HEK293 (cell line): ENCODE results near the gene IRS2.

Experiments used
- CTCF ChIA-PET: fragments of 350-600 bp; formaldehyde crosslinking; extraction: SDS; loops from one replicate; lab custom pipeline; 2021; ENCODE audit warnings: antibody characterized with exemption; lab: Yijun Ruan, JAX
- POLR2A ChIA-PET: fragments of 300-600 bp; formaldehyde crosslinking; extraction: SDS; loops from one replicate; lab custom pipeline; 2020; ENCODE audit warnings: antibody characterized with exemption, inconsistent platforms; lab: Yijun Ruan, JAX
- H3K27ac ChIP-seq: fragments of 200-500 bp; sonication (Bioruptor generic); 2 replicates; pipeline ENCODE4 v1.5.1; 2014; ENCODE audit warnings: low read depth, low read length, control low read depth, inconsistent platforms; ENCODE audit errors: extremely low read depth
- H3K36me3 ChIP-seq, 2 experiments: fragments of 200-500 bp in 1 of 2; sonication (Bioruptor generic) in 1 of 2; 1 replicate in 1 of 2; 2 replicates in 1 of 2; pipeline ENCODE4 v1.5.1; 2014 to 2017; ENCODE audit warnings: inconsistent platforms in 2 of 2, low read length in 2 of 2; ENCODE audit not compliant: control insufficient read depth in 2 of 2, insufficient read depth in 1 of 2
- H3K4me1 ChIP-seq: fragments of 200-500 bp; sonication (Bioruptor generic); 2 replicates; pipeline ENCODE4 v1.5.1; 2014; ENCODE audit warnings: mild to moderate bottlenecking, low read length, inconsistent platforms; ENCODE audit not compliant: control insufficient read depth, insufficient read depth
- H3K4me3 ChIP-seq: 2 replicates; pipeline ENCODE4 v1.5.1; 2011; ENCODE audit warnings: low read depth, mild to moderate bottlenecking, control low read depth, low read length, moderate library complexity
- H3K9me3 ChIP-seq: fragments of 200-500 bp; sonication (Bioruptor generic); 2 replicates; pipeline ENCODE4 v1.5.1; 2014; ENCODE audit warnings: low read depth, low read length, inconsistent platforms; ENCODE audit not compliant: control insufficient read depth, insufficient read depth
- OSR2 ChIP-seq: fragments of 450-650 bp; formaldehyde crosslinking; IDR thresholded peaks from 2 replicates; pipeline ENCODE4 v1.5.1; 2016; ENCODE audit warnings: missing biosample characterization, missing genetic modification characterization
- OVOL3 ChIP-seq: fragments of 450-650 bp; formaldehyde crosslinking; IDR thresholded peaks from 2 replicates; pipeline ENCODE4 v1.5.1; 2016; ENCODE audit warnings: missing biosample characterization, missing genetic modification characterization
- REST ChIP-seq: fragments of 450-650 bp; formaldehyde crosslinking; IDR thresholded peaks from 2 replicates; pipeline ENCODE4 v1.5.1; 2016; ENCODE audit warnings: missing biosample characterization, missing genetic modification characterization
- ZBTB20 ChIP-seq: fragments of 450-650 bp; formaldehyde crosslinking; IDR thresholded peaks from 2 replicates; pipeline ENCODE4 v1.5.1; 2016; ENCODE audit warnings: missing biosample characterization, missing genetic modification characterization
- ZBTB6 ChIP-seq: fragments of 450-650 bp; formaldehyde crosslinking; IDR thresholded peaks from 2 replicates; pipeline ENCODE4 v1.5.1; 2017; ENCODE audit warnings: missing biosample characterization, missing genetic modification characterization
- ZBTB8A ChIP-seq: fragments of 450-650 bp; formaldehyde crosslinking; IDR thresholded peaks from 2 replicates; pipeline ENCODE4 v1.5.1; 2016; ENCODE audit warnings: missing biosample characterization, missing genetic modification characterization
- ZFP41 ChIP-seq: fragments of 450-650 bp; formaldehyde crosslinking; IDR thresholded peaks from 2 replicates; pipeline ENCODE4 v1.5.1; 2016; ENCODE audit warnings: missing biosample characterization, missing genetic modification characterization, borderline replicate concordance
- ZNF146 ChIP-seq: fragments of 450-650 bp; formaldehyde crosslinking; IDR thresholded peaks from 2 replicates; pipeline ENCODE4 v1.5.1; 2016; ENCODE audit warnings: missing biosample characterization, missing genetic modification characterization
- ZNF184 ChIP-seq: fragments of 450-650 bp; IDR thresholded peaks from 2 replicates; pipeline ENCODE4 v1.5.1; 2018; ENCODE audit warnings: missing biosample characterization, mild to moderate bottlenecking, missing genetic modification characterization
- ZNF202 ChIP-seq: fragments of 450-650 bp; formaldehyde crosslinking; IDR thresholded peaks from 2 replicates; pipeline ENCODE4 v1.5.1; 2016; ENCODE audit warnings: missing biosample characterization, missing genetic modification characterization, borderline replicate concordance
- ZNF335 ChIP-seq: fragments of 450-650 bp; formaldehyde crosslinking; conservative IDR thresholded peaks from 2 replicates; pipeline ENCODE4 v1.5.1; 2016; ENCODE audit warnings: missing biosample characterization, missing genetic modification characterization
- ZNF610 ChIP-seq: fragments of 450-650 bp; formaldehyde crosslinking; IDR thresholded peaks from 2 replicates; pipeline ENCODE4 v1.5.1; 2016; ENCODE audit warnings: missing biosample characterization, missing genetic modification characterization, borderline replicate concordance
- ZNF785 ChIP-seq: fragments of 450-650 bp; formaldehyde crosslinking; IDR thresholded peaks from 2 replicates; pipeline ENCODE4 v1.5.1; 2016; ENCODE audit warnings: missing biosample characterization, missing genetic modification characterization
- ZSCAN30 ChIP-seq: fragments of 450-650 bp; IDR thresholded peaks from 2 replicates; pipeline ENCODE4 v1.5.1; 2018; ENCODE audit warnings: missing biosample characterization, mild to moderate bottlenecking, missing genetic modification characterization, moderate library complexity
- ZXDB ChIP-seq: fragments of 450-650 bp; formaldehyde crosslinking; IDR thresholded peaks from 2 replicates; pipeline ENCODE4 v1.5.1; 2016; ENCODE audit warnings: missing biosample characterization, missing genetic modification characterization
- TF ChIP-seq, protein P1 (sequence below): fragments of 450-650 bp; formaldehyde crosslinking; IDR thresholded peaks from 2 replicates; pipeline ENCODE4 v1.5.1; 2016; ENCODE audit warnings: missing biosample characterization, missing genetic modification characterization, borderline replicate concordance

The IRS2 gene

DNA sequence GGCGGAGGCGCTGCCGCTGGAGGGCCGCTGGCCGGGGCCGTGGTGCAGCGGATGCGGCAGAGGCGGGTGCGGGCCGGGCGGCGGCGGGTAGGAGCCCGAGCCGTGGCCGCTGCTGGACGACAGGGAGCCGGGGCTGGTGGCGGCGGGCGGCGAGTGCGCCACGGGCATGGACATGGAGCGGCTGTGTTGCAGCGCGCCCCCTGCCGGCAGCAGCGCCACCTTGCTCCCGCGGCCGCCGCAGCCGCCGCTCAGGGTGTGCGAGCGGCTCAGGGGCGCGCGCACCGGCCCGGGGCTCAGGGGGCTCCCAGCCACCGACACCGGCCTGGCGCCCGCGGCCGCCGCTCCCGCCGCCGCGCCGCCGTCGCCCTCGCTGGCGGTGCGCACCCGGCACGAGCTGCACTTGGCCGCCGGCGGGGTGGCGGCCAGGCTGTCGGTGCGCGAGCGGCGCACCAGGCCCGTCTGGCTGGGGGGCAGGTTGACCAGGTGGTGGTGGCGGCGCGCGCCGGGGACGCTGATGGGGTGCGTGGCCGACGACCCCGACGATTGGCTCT lies 1.7 kb downstream of the IRS2 start:
- POLR2A ChIA-PET = no interaction called here
- Histone ChIP-seq H3K9me3 (no peaks in the 10 kb centered on the region), H3K4me1 (peaks cover 15% of the 10 kb centered on the region), H3K36me3 (peaks cover 0 to 43% of the 10 kb centered on the region in 2 experiments; a peak in 1 of 3 replicates), H3K4me3 (peak overlapping the region; percentile 66), H3K27ac (peak overlapping the region; percentile 86; the same call in 1 of the 2 replicates)
- TF ChIP-seq ZSCAN30 (tag by site-specific recombination) (0 out of 2 replicates have a peak, but pooled peaks have one; percentile 33), ZNF785 (tag by site-specific recombination) (no peak), ZBTB6 (tag by site-specific recombination) (peak; percentile 50; the same call in 1 of the 2 replicates)
- CTCF ChIA-PET = interaction anchor here (0.6 to 1.0 kb wide), 6 partner anchors 14 to 511 kb away, joined by 3 to 4 read pairs (median 3); no protein-coding TSS in a partner anchor

DNA sequence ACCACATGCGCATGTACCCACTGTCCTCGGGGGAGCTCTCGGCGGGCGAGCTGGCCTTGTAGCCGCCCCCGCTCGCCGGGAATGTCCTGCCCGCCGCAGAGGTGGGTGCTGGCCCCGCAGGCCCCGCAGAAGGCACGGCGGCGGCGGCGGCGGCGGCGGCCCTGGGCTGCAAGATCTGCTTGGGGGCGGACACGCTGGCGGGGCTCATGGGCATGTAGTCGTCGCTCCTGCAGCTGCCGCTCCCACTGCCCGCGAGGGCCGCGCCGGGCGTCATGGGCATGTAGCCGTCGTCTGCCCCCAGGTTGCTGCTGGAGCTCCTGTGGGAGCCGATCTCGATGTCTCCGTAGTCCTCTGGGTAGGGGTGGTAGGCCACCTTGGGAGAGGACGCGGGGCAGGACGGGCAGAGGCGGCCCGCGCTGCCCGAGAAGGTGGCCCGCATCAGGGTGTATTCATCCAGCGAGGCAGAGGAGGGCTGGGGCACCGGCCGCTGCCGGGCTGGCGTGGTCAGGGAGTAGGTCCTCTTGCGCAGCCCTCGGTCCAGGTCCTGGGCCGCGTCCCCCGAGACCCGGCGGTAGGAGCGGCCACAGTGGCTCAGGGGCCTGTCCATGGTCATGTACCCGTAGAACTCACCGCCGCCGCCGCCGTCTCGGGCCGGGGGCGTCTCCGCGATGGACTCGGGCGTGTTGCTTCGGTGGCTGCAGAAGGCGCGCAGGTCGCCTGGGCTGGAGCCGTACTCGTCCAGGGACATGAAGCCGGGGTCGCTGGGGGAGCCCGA lies 2.4 kb downstream of the IRS2 start:
- H3K9me3 ChIP-seq = no peaks in the 10 kb centered on the region
- H3K4me3 ChIP-seq = peak overlapping the region; percentile 66
- CTCF ChIA-PET = interaction anchor here (0.6 to 1.0 kb wide), 3 partner anchors 74 to 568 kb away, joined by 3 to 7 read pairs (median 3); no protein-coding TSS in a partner anchor
- H3K27ac ChIP-seq = peak overlapping the region; percentile 37; the same call in 1 of the 2 replicates
- TF ChIP-seq ZNF202 (tag by site-specific recombination) (peak; percentile 59; the same call in 1 of the 2 replicates), OSR2 (tag by site-specific recombination) (no peak), ZBTB8A (tag by site-specific recombination) (peak; percentile 43; the same call in 1 of the 2 replicates), ZFP41 (tag by site-specific recombination) (no peak)
- TF ChIP-seq, all 188 proteins: peak for 2
- peaks cover 0 to 48% of the 10 kb centered on the region in 2 experiments; a peak in 1 of 3 replicates for H3K36me3 ChIP-seq
- POLR2A ChIA-PET = no interaction called here
- peaks cover 17% of the 10 kb centered on the region for H3K4me1 ChIP-seq

DNA sequence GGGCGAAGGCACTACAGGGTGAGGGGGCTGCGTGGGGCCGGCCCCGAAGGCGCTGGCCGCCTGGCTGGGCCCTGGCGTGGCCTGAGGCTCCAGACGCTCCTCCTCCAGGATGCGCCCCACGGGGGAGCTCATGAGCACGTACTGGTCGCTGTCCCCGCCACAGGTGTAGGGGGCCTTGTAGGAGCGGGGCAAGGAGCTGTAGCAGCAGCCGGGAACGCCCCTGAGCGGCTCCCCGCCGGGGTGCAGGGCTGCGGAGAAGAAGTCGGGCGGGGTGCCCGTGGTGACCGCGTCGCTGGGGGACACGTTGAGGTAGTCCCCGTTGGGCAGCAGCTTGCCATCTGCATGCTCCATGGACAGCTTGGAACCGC lies 3.0 kb downstream of the IRS2 start:
- ChIA-PET CTCF (interaction anchor here (0.6 kb wide), 2 partner anchors 75 to 567 kb away, joined by 3 to 7 read pairs; no protein-coding TSS in a partner anchor), POLR2A (no interaction called here)
- H3K4me3 ChIP-seq = peak overlapping the region; percentile 66
- 0 out of 2 replicates have a peak, but pooled peaks have one; percentile 52 for TF ChIP-seq ZNF202 (tag by site-specific recombination)
- no peak for TF ChIP-seq ZNF184 (tag by site-specific recombination)
- H3K36me3 ChIP-seq = peaks cover 0 to 51% of the 10 kb centered on the region in 2 experiments; a peak in 1 of 3 replicates
- H3K9me3 ChIP-seq = no peaks in the 10 kb centered on the region
- no peak overlapping the region for H3K27ac ChIP-seq
- H3K4me1 ChIP-seq = peaks cover 16% of the 10 kb centered on the region

DNA sequence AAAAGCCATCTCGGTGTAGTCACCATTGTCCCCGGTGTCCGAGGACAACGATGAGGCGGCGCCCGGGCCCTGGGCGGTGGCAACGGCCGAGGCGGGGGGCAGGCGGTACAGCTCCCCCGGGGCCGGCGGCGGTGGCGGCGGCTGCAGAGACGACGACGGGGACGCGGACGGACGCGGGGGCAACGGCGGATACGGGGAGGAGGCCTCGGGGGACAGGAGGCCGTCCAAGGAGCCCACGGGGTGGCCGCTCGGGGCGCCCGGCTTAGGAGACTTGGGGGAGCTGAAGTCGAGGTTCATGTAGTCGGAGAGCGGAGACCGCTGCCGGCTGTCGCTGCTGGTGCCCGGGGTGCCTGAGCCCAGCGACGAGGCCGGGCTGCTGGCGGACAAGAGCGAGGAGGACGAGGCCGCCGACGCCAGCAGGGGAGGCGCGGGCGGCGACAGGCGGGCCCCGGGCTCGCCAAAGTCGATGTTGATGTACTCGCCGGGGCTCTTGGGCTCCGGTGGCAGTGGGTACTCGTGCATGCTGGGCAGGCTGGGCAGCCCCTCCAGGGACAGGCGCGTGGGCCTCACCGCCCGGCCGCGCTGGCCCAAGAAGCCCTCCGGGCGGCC lies 3.5 kb downstream of the IRS2 start:
- CTCF ChIA-PET = no interaction called here
- POLR2A ChIA-PET = no interaction called here
- TF ChIP-seq ZNF146 (tag by site-specific recombination) = no peak
- TF ChIP-seq, protein P1, sequence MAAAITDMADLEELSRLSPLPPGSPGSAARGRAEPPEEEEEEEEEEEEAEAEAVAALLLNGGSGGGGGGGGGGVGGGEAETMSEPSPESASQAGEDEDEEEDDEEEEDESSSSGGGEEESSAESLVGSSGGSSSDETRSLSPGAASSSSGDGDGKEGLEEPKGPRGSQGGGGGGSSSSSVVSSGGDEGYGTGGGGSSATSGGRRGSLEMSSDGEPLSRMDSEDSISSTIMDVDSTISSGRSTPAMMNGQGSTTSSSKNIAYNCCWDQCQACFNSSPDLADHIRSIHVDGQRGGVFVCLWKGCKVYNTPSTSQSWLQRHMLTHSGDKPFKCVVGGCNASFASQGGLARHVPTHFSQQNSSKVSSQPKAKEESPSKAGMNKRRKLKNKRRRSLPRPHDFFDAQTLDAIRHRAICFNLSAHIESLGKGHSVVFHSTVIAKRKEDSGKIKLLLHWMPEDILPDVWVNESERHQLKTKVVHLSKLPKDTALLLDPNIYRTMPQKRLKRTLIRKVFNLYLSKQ (tag by site-specific recombination) = no peak
- no peak for TF ChIP-seq OVOL3
- TF ChIP-seq ZBTB20 = no peak
- no peak for TF ChIP-seq ZNF335 (tag by site-specific recombination)
- no peak for TF ChIP-seq ZXDB (tag by site-specific recombination)
- TF ChIP-seq REST (tag by site-specific recombination) = no peak
- no peak for TF ChIP-seq ZNF610 (tag by site-specific recombination)
- Histone ChIP-seq H3K4me1 (peaks cover 15% of the 10 kb centered on the region), H3K4me3 (peak overlapping the region; percentile 66), H3K9me3 (no peaks in the 10 kb centered on the region), H3K27ac (no peak overlapping the region), H3K36me3 (peaks cover 0 to 51% of the 10 kb centered on the region in 2 experiments; a peak in 1 of 3 replicates)
